ENCODE measurements around the gene MED4. TPM values are rescaled to one million over a fixed set of nuclear protein-coding genes. Genes with fewer than 3 reads are reported as not detected.

Gene MED4
- total RNA-seq, 1 donor = 26.1 TPM

- Histone ChIP-seq H3K27me3 (ENCODE audit: insufficient read depth, low read length) (no peaks in the 10 kb centered on the region), H3K79me2 (ENCODE audit: insufficient read depth, low read length) (no peaks in the 10 kb centered on the region), H3K27ac (ENCODE audit: low read depth, low read length) (no peak overlapping the region), H3K9me3 (ENCODE audit: low read depth, low read length) (no peaks in the 10 kb centered on the region), H2AFZ (ENCODE audit: low read length) (no peak overlapping the region), H3K4me2 (ENCODE audit: insufficient read depth, low read length) (no peak overlapping the region), H3K36me3 (ENCODE audit: insufficient read depth, low read length) (no peaks in the 10 kb centered on the region), H3K4me3 (ENCODE audit: insufficient read depth, low read length) (no peak overlapping the region), H3K4me1 (ENCODE audit: insufficient read depth, low read length) (peaks cover 13% of the 10 kb centered on the region), H4K20me1 (ENCODE audit: insufficient read depth, low read length) (no peaks in the 10 kb centered on the region)
- DNase-seq (ENCODE audit: insufficient read length, low spot score, missing footprints) = no peak
- no peak for TF ChIP-seq CTCF (IDR thresholded peaks at IDR 0.05; ENCODE audit: extremely low read depth, low read depth, low read length)
Observed at GRCh38 chr13:48123812-48124211, 28.9 kb upstream of the MED4 start.

- H3K4me3 ChIP-seq (ENCODE audit: insufficient read depth, low read length) = no peak overlapping the region
- no peaks in the 10 kb centered on the region for H3K9me3 ChIP-seq (ENCODE audit: low read depth, low read length)
Observed at GRCh38 chr13:48121733-48122132, 26.8 kb upstream of the MED4 start.

GRCh38 chr13:48120241-48120640 lies 25.3 kb upstream of the MED4 start:
- no peaks in the 10 kb centered on the region for H3K27me3 ChIP-seq (ENCODE audit: insufficient read depth, low read length)
- no peak overlapping the region for H2AFZ ChIP-seq (ENCODE audit: low read length)
- H4K20me1 ChIP-seq (ENCODE audit: insufficient read depth, low read length) = no peaks in the 10 kb centered on the region
- no peaks in the 10 kb centered on the region for H3K79me2 ChIP-seq (ENCODE audit: insufficient read depth, low read length)
- no peaks in the 10 kb centered on the region for H3K4me1 ChIP-seq (ENCODE audit: insufficient read depth, low read length)
- H3K4me2 ChIP-seq (ENCODE audit: insufficient read depth, low read length) = no peak overlapping the region
- no peaks in the 10 kb centered on the region for H3K9me3 ChIP-seq (ENCODE audit: low read depth, low read length)
- no peak for TF ChIP-seq CTCF (IDR thresholded peaks at IDR 0.05; ENCODE audit: extremely low read depth, low read depth, low read length)
- peak; percentile 59 for DNase-seq (ENCODE audit: insufficient read length, low spot score, missing footprints)
- H3K4me3 ChIP-seq (ENCODE audit: insufficient read depth, low read length) = no peak overlapping the region
- no peak overlapping the region for H3K27ac ChIP-seq (ENCODE audit: low read depth, low read length)
- no peaks in the 10 kb centered on the region for H3K36me3 ChIP-seq (ENCODE audit: insufficient read depth, low read length)

More at GRCh38 chr13:48121733-48122132, 26.8 kb upstream of the MED4 start:
- Histone ChIP-seq H3K27ac (ENCODE audit: low read depth, low read length) (no peak overlapping the region), H4K20me1 (ENCODE audit: insufficient read depth, low read length) (no peaks in the 10 kb centered on the region), H3K79me2 (ENCODE audit: insufficient read depth, low read length) (no peaks in the 10 kb centered on the region), H3K27me3 (ENCODE audit: insufficient read depth, low read length) (no peaks in the 10 kb centered on the region), H2AFZ (ENCODE audit: low read length) (no peak overlapping the region), H3K4me2 (ENCODE audit: insufficient read depth, low read length) (no peak overlapping the region), H3K4me1 (ENCODE audit: insufficient read depth, low read length) (peaks cover 9% of the 10 kb centered on the region), H3K36me3 (ENCODE audit: insufficient read depth, low read length) (no peaks in the 10 kb centered on the region)
- DNase-seq (ENCODE audit: insufficient read length, low spot score, missing footprints) = no peak
- no peak for TF ChIP-seq CTCF (IDR thresholded peaks at IDR 0.05; ENCODE audit: extremely low read depth, low read depth, low read length)

GRCh38 chr13:48118030-48118429 lies 23.1 kb upstream of the MED4 start:
- no peaks in the 10 kb centered on the region for H3K36me3 ChIP-seq (ENCODE audit: insufficient read depth, low read length)
- TF ChIP-seq CTCF (IDR thresholded peaks at IDR 0.05; ENCODE audit: extremely low read depth, low read depth, low read length) = no peak
- no peaks in the 10 kb centered on the region for H4K20me1 ChIP-seq (ENCODE audit: insufficient read depth, low read length)
- no peaks in the 10 kb centered on the region for H3K9me3 ChIP-seq (ENCODE audit: low read depth, low read length)
- no peak overlapping the region for H3K4me3 ChIP-seq (ENCODE audit: insufficient read depth, low read length)
- no peaks in the 10 kb centered on the region for H3K4me1 ChIP-seq (ENCODE audit: insufficient read depth, low read length)
- H2AFZ ChIP-seq (ENCODE audit: low read length) = no peak overlapping the region
- DNase-seq (ENCODE audit: insufficient read length, low spot score, missing footprints) = no peak
- no peak overlapping the region for H3K27ac ChIP-seq (ENCODE audit: low read depth, low read length)
- H3K4me2 ChIP-seq (ENCODE audit: insufficient read depth, low read length) = no peak overlapping the region
- no peaks in the 10 kb centered on the region for H3K79me2 ChIP-seq (ENCODE audit: insufficient read depth, low read length)
- H3K27me3 ChIP-seq (ENCODE audit: insufficient read depth, low read length) = no peaks in the 10 kb centered on the region

All from osteoblast (primary cell).